IPS-15b (cell line): ENCODE results near the gene HOXA2.

Source experiments
- H3K27me3 ChIP-seq: one replicate; pipeline ENCODE4 v1.6.1; 2013; ENCODE audit warnings: low read length; ENCODE audit not compliant: control insufficient read depth, insufficient read depth
- H3K36me3 ChIP-seq: one replicate; pipeline ENCODE4 v1.6.1; 2013; ENCODE audit warnings: low read length; ENCODE audit not compliant: control insufficient read depth, insufficient read depth
- H3K4me1 ChIP-seq: one replicate; pipeline ENCODE4 v1.6.1; 2013; ENCODE audit warnings: mild to moderate bottlenecking, low read length; ENCODE audit not compliant: control insufficient read depth, insufficient read depth
- H3K4me3 ChIP-seq: one replicate; pipeline ENCODE4 v1.5.1; 2013; ENCODE audit warnings: low read depth, low read length
- H3K9ac ChIP-seq: one replicate; pipeline ENCODE4 v1.6.1; 2013; ENCODE audit warnings: low read depth, mild to moderate bottlenecking, low read length
- H3K9me3 ChIP-seq: one replicate; pipeline ENCODE4 v1.6.1; 2013; ENCODE audit warnings: mild to moderate bottlenecking, low read length; ENCODE audit not compliant: control insufficient read depth, insufficient read depth

The HOXA2 gene

GRCh38 chr7:27111751-27112277 lies 9.3 kb upstream of the HOXA2 start:
- Histone ChIP-seq H3K9ac (no peak overlapping the region), H3K36me3 (no peaks in the 10 kb centered on the region), H3K4me3 (no peak overlapping the region), H3K4me1 (peaks cover 3% of the 10 kb centered on the region), H3K9me3 (no peaks in the 10 kb centered on the region), H3K27me3 (peaks cover 95% of the 10 kb centered on the region)

DNA sequence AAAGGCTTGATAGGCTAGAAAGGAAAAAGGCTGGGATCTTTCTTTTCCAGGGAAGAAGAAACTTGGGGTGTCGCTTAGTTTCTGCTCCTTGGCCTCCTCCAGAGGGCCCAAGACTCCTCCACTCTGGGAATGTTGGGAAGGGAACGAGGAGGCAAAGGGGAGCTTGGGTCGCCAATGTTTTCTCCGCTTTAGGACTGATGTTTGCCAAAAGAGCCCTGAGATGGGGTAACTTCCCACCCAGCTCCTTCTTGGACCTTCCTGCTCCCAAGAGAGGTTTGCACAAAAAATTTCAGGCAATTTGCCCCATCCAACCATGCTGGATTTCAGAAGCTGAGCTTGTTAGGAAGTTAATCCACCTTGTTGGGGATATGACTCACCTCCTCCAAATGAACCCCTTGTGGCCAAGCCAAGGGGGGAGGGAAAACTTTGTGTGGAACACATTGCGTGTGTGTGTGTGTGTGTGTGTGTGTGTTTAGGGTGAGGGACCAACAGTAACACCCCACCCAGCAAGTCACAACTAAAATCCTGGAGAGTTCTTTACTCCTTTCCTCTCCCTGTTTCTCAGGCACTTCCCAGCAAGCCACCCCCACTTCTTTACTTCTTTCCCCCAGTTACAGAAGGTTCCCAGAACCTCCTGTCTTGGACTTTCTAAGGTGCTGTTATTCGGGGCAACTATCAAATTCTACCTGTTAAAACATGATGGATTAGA lies 8.7 kb upstream of the HOXA2 start:
- H3K36me3 ChIP-seq, result no peaks in the 10 kb centered on the region
- H3K9ac ChIP-seq, result no peak overlapping the region
- peaks cover 3% of the 10 kb centered on the region for H3K4me1 ChIP-seq
- no peaks in the 10 kb centered on the region for H3K9me3 ChIP-seq
- H3K4me3 ChIP-seq, result peak overlapping the region; percentile 68
- peaks cover 95% of the 10 kb centered on the region for H3K27me3 ChIP-seq

- peaks cover 3% of the 10 kb centered on the region for H3K4me1 ChIP-seq
- no peaks in the 10 kb centered on the region for H3K36me3 ChIP-seq
- H3K9me3 ChIP-seq, result no peaks in the 10 kb centered on the region
- no peak overlapping the region for H3K9ac ChIP-seq
- H3K27me3 ChIP-seq, result peaks cover 95% of the 10 kb centered on the region
- peak overlapping the region; percentile 68 for H3K4me3 ChIP-seq
These were observed 7.9 kb upstream of the HOXA2 start for GRCh38 chr7:27110186-27111031.

GRCh38 chr7:27109466-27110185 lies 7.1 kb upstream of the HOXA2 start:
- no peaks in the 10 kb centered on the region for H3K36me3 ChIP-seq
- H3K4me1 ChIP-seq, result peaks cover 3% of the 10 kb centered on the region
- no peak overlapping the region for H3K9ac ChIP-seq
- H3K9me3 ChIP-seq, result no peaks in the 10 kb centered on the region
- H3K27me3 ChIP-seq, result peaks cover 96% of the 10 kb centered on the region
- H3K4me3 ChIP-seq, result peak overlapping the region; percentile 19

GRCh38 chr7:27108390-27109127 lies 6.1 kb upstream of the HOXA2 start:
- peak overlapping the region; percentile 39 for H3K4me3 ChIP-seq

GRCh38 chr7:27107391-27108381 lies 5.2 kb upstream of the HOXA2 start:
- Histone ChIP-seq H3K27me3 (peaks cover 99% of the 10 kb centered on the region), H3K9ac (no peak overlapping the region), H3K9me3 (no peaks in the 10 kb centered on the region), H3K36me3 (no peaks in the 10 kb centered on the region), H3K4me3 (peak overlapping the region; percentile 26), H3K4me1 (no peaks in the 10 kb centered on the region)

More at GRCh38 chr7:27108390-27109127, 6.1 kb upstream of the HOXA2 start:
- Histone ChIP-seq H3K36me3 (no peaks in the 10 kb centered on the region), H3K4me1 (peaks cover 3% of the 10 kb centered on the region), H3K9me3 (no peaks in the 10 kb centered on the region), H3K9ac (no peak overlapping the region), H3K27me3 (peaks cover 99% of the 10 kb centered on the region)

GRCh38 chr7:27106901-27107240 lies 4.4 kb upstream of the HOXA2 start:
- peak overlapping the region; percentile 35 for H3K4me3 ChIP-seq
- no peaks in the 10 kb centered on the region for H3K9me3 ChIP-seq
- no peaks in the 10 kb centered on the region for H3K4me1 ChIP-seq
- H3K36me3 ChIP-seq, result no peaks in the 10 kb centered on the region
- H3K9ac ChIP-seq, result no peak overlapping the region
- H3K27me3 ChIP-seq, result peaks cover 99% of the 10 kb centered on the region

DNA sequence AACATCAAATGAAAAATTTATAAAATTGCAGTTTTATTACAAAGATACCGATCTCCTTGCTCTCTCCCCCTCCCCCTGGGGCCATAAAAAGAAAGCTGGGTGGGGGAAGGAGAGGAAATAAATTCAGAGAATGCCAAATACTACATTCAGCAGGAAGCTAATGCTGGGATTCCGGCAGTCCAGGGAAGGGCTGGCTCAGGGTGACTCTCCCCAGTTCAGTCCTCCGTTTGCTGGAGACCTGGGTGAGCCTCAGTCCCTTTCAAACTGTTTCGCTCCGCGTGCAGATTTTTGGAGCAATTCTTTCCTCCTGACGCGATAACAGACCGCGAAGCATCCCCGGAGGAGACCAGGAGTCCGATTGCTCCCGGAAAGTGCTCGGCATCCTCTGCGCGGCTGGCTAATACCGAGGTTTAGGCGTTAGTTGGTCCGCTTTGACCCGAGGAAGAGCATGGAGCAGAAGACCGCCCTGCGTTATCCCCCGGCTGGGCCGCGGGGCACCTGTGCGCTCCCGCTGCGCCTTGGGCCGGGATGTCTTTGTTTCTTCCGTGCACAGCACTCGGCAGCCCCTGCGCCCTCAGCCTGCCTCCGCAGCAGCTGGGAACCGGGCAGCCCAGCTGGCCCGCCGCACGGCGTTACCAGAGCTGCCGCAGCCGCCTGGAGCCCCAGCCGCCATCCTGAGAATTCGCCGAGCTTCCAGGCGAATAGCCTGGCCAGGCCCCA lies 3.9 kb upstream of the HOXA2 start:
- Histone ChIP-seq H3K4me1 (no peaks in the 10 kb centered on the region), H3K9me3 (no peaks in the 10 kb centered on the region), H3K36me3 (no peaks in the 10 kb centered on the region), H3K4me3 (peak overlapping the region; percentile 35), H3K27me3 (peaks cover 99% of the 10 kb centered on the region), H3K9ac (no peak overlapping the region)

- H3K4me3 ChIP-seq, result no peak overlapping the region
- peaks cover 7% of the 10 kb centered on the region for H3K4me1 ChIP-seq
- no peaks in the 10 kb centered on the region for H3K9me3 ChIP-seq
- H3K9ac ChIP-seq, result no peak overlapping the region
- peaks cover 99% of the 10 kb centered on the region for H3K27me3 ChIP-seq
- no peaks in the 10 kb centered on the region for H3K36me3 ChIP-seq
These were observed 3.0 kb upstream of the HOXA2 start for GRCh38 chr7:27105301-27106031.
